Measurements from ENCODE around the gene GATAD2A.

GRCh38 chr19:19501798-19502197, 96.3 kb downstream of the GATAD2A start:
- TF ChIP-seq, protein P1, sequence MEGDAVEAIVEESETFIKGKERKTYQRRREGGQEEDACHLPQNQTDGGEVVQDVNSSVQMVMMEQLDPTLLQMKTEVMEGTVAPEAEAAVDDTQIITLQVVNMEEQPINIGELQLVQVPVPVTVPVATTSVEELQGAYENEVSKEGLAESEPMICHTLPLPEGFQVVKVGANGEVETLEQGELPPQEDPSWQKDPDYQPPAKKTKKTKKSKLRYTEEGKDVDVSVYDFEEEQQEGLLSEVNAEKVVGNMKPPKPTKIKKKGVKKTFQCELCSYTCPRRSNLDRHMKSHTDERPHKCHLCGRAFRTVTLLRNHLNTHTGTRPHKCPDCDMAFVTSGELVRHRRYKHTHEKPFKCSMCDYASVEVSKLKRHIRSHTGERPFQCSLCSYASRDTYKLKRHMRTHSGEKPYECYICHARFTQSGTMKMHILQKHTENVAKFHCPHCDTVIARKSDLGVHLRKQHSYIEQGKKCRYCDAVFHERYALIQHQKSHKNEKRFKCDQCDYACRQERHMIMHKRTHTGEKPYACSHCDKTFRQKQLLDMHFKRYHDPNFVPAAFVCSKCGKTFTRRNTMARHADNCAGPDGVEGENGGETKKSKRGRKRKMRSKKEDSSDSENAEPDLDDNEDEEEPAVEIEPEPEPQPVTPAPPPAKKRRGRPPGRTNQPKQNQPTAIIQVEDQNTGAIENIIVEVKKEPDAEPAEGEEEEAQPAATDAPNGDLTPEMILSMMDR (IDR thresholded peaks at IDR 0.05), result no peak
- TF ChIP-seq POLR2A (IDR thresholded peaks at IDR 0.05), result no peak
- TF ChIP-seq POLR2AphosphoS5 (IDR thresholded peaks at IDR 0.05), result no peak

Measured in prostate gland (tissue), 2 donors.